ENCODE measurements around the gene CPAMD8.

- TF ChIP-seq CTCF (IDR thresholded peaks at IDR 0.05 in 4 of 5, conservative IDR thresholded peaks at IDR 0.05 in 1 of 5) = no peak
- no peak for TF ChIP-seq POLR2A (IDR thresholded peaks at IDR 0.05)
Observed at GRCh38 chr19:17060802-17061201, 34.2 kb upstream of the CPAMD8 start.
